ENCODE measurements around the gene SERPING1. TPM values are rescaled to one million over a fixed set of nuclear protein-coding genes. Genes with fewer than 3 reads are reported as not detected.
A peak's percentile ranks its signal among the peaks of the same experiment; 100 is the strongest.

Gene SERPING1
- total and polyA plus RNA-seq, 2 of the 13 experiments (the other 11 are each of a cell fraction or from before 2014, with no cell fraction given) = 2.0 to 10.4 TPM

- TF ChIP-seq FOSL2 (CRISPR knock-in tag; IDR thresholded peaks at IDR 0.05) (no peak), ARNTL (CRISPR knock-in tag; IDR thresholded peaks at IDR 0.05) (peak; percentile 31; the same call in 1 of the 2 replicates), PCBP2 (optimal IDR thresholded peaks at IDR 0.05; ENCODE audit: low read depth, low read length, poor library complexity, severe bottlenecking) (no peak), ZNF720 (CRISPR knock-in tag; IDR thresholded peaks at IDR 0.05) (no peak), ZNF230 (CRISPR knock-in tag; IDR thresholded peaks at IDR 0.05) (no peak), ZFP90 (CRISPR knock-in tag; IDR thresholded peaks at IDR 0.05; ENCODE audit: borderline replicate concordance) (0 out of 2 replicates have a peak, but pooled peaks have one; percentile 35), MTA1 (CRISPR knock-in tag; IDR thresholded peaks at IDR 0.05; ENCODE audit: borderline replicate concordance) (no peak), ZNF407 (CRISPR knock-in tag; IDR thresholded peaks at IDR 0.05; ENCODE audit: not compliant biosample characterization) (no peak), ZNF546 (CRISPR knock-in tag; conservative IDR thresholded peaks at IDR 0.05) (no peak), ZC3H4 (CRISPR knock-in tag; IDR thresholded peaks at IDR 0.05; ENCODE audit: borderline replicate concordance) (no peak), ZNF484 (CRISPR knock-in tag; IDR thresholded peaks at IDR 0.05; ENCODE audit: borderline replicate concordance, low read depth) (no peak), NFKBIZ (CRISPR knock-in tag; IDR thresholded peaks at IDR 0.05) (no peak), SMYD3 (CRISPR knock-in tag; IDR thresholded peaks at IDR 0.05) (no peak), ZNF207 (IDR thresholded peaks at IDR 0.05; ENCODE audit: borderline replicate concordance) (no peak), YY1 (IDR thresholded peaks at IDR 0.05; ENCODE audit: insufficient read depth, insufficient replicate concordance, low read depth, low read length) (peak; percentile 50), ZNF558 (CRISPR knock-in tag; IDR thresholded peaks at IDR 0.05; ENCODE audit: borderline replicate concordance) (no peak), AKAP8 (CRISPR knock-in tag; IDR thresholded peaks at IDR 0.05) (no peak), TCF7 (IDR thresholded peaks at IDR 0.05; ENCODE audit: low read depth) (no peak), ZNF607 (CRISPR knock-in tag; IDR thresholded peaks at IDR 0.05; ENCODE audit: borderline replicate concordance) (no peak), HES4 (CRISPR knock-in tag; IDR thresholded peaks at IDR 0.05; ENCODE audit: borderline replicate concordance) (no peak), CENPX (CRISPR knock-in tag; IDR thresholded peaks at IDR 0.05) (no peak)
- TF ChIP-seq, protein P1, sequence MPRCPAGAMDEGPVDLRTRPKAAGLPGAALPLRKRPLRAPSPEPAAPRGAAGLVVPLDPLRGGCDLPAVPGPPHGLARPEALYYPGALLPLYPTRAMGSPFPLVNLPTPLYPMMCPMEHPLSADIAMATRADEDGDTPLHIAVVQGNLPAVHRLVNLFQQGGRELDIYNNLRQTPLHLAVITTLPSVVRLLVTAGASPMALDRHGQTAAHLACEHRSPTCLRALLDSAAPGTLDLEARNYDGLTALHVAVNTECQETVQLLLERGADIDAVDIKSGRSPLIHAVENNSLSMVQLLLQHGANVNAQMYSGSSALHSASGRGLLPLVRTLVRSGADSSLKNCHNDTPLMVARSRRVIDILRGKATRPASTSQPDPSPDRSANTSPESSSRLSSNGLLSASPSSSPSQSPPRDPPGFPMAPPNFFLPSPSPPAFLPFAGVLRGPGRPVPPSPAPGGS (CRISPR knock-in tag; IDR thresholded peaks at IDR 0.05) = no peak
Measured at GRCh38 chr11:57639321-57640067, 42.0 kb downstream of the SERPING1 start (continued).
